GM21447 (cell line): ENCODE measurements around the gene ANKRD10.
"Not testable (repeated sequence)": the region's sequence is repeated elsewhere in the genome, so short reads cannot be mapped to it uniquely, and the experiment has no call there.

ENCODE experiments used
- ATAC-seq: cut with Tn5 transposase; IDR thresholded peaks from one replicate; pipeline ENCODE4 v1.9.1; 2021; ENCODE audit not compliant: unreplicated experiment

The ANKRD10 gene

DNA sequence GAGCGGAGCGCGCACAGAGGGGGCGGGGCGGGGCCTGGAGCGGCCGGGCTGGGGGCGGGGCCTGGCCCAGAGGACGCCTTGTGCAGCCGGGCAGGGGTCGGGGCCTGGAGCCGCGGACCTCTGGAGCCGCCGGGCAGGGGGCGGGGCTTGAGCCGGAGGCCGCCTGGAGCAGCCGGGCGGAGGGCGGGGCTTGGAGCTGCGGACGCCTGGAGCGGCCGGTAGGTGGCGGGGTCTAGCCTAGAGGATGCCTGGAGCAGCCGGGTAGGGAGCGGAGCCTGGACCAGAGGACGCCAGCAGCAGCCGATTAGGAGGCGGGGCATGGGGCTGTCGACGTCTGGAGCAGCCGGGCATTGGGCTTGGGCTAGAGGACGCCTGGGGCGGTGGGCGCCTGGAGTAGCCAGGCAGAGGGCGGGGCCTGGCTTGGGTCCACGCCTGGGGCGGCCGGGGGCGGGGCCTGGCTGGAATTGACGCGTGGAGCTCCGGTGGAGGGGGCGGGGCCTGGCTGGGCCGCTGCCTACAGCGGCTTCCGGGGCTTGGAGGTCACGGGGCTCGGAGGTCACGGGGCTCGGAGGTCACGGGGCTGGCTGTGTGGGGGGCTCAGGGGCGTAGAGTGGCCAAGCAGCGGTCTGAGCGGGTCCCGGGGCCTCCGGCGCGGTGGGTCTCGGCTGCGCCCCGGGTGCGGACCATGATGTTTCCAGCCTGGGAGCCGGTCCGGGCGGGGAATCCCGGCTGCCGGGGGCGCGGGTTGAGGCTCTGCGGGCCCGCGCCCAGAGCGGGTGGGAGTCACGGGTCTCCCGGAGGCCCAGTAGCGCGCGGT is at the start of gene ANKRD10:
TSS of gene ANKRD10 (minus strand) at position 13 of the 817 bp plus-strand sequence. CDS start 135 bp downstream, outside the sequence.
- ATAC-seq: peak; percentile 66

DNA sequence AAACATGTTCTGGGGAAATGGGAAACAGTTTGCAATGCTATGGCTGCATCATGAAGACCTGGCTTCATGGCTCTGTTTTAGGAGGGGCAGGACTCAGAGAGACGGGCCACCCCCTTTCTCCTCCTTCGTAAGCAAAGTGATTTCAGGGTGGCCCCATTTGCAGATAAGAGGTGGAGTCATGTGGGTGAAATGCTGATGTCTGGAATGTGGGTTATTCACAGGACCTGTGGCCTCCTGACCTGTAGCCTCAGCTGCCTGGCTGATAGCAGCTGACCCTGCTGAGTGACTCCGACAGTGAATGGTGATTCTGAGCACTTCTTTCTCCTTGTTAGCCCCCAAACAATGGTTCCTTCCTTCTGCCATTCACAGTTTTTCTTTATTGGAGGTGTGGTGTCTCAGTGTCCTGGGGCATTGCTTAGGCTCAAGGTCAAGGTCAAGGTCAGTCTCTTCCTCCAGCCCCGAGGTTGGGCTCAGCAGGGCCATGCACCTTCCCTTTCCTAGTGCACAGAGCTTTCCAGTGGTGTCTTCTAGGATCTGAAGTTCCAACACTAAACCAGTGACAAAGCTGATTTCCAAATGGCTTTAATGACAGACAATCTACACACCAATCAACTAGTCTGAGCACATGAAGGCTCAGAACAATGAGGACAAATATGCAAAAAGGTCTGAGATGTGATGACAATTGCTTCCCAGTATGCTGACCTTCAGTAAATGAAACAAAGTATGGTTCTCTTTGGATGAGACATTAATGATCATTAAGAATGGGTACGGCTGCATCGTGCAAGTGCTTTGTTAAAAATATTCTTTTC is 49.6 kb upstream of the ANKRD10 start:
- no peak for ATAC-seq

DNA sequence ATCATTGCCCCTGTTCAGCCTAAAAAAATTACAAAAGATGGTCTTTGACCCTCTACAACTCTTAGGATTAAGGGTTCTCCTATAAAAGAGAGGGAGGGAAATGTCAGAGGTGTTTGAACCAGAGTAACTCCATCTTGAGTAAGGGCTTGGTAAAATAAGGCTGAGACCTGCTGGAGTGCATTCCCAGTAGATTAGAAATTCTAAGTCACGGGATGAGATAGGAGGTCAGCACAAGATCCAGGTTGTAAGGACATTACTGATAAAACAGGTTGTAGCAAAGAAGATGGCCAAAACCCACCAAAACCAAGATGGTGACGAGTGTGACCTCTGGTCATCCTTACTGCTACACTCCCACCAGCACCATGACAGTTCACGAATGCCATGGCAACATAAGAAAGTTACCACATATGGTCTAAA is 48.7 kb upstream of the ANKRD10 start:
- no peak for ATAC-seq

GRCh38 chr13:110961959-110962358 is 47.1 kb upstream of the ANKRD10 start:
- ATAC-seq: no peak

GRCh38 chr13:110960204-110960603 is 45.3 kb upstream of the ANKRD10 start:
- ATAC-seq: no peak

DNA sequence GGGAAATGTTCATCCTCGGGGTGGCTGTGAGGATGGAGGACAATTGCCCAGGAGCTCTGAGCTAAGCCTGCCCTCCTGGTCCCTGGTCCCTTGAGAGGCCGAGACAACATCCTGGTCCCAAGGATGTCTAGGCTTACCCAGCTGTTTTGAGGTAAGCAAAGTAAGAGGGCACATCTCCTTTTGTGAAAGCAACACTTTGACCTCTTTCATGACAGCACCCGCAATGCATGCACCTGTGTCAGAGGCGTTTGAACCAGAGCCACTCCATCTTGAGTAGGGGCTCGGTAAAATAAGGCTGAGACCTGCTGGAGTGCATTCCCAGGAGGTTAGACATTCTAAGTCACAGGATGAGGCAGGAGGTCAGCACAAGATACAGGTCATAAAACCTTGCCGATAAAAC is 43.1 kb upstream of the ANKRD10 start:
- ATAC-seq: no peak

- no peak for ATAC-seq
Observed at GRCh38 chr13:110957181-110957884, 42.5 kb upstream of the ANKRD10 start.

DNA sequence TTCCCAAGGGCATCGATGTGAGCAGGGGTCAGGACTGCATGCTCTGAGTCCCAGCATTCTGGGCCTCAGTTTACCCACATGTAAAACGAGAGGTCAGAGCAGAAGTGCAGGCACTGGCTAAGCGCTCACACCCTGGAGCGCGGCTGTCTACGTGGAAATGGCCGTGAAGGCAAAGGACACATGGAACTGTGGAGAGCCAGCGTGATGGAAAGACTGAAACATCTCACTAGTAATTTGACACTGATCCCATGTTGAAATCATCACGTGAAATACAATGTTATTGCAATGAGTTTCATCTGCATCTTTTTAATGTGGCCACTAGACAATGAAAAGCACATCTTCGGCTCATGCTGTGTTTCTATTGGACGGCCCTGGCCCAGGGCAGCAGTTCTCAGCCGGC is 41.3 kb upstream of the ANKRD10 start:
- ATAC-seq: not testable (repeated sequence)

DNA sequence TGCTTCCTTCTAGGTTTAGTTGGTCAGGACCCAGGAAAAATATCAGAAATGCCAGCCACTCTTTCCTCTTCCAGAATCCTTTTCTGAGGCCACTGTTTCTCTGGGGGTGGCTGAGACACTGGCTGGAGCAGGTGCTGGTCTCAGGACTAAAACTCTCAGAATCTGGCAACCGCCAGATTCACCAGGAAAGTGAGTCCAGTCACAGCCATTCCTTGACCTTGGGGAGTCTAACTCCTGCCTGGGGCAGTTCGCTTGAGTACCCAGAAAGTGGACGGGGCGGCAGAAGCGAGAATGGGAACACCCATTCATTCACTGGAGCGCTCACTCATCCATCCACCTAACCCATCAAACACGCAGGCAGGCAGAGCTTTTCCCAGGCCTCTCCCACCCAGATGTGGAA is 40.7 kb upstream of the ANKRD10 start:
- ATAC-seq: not testable (repeated sequence)

DNA sequence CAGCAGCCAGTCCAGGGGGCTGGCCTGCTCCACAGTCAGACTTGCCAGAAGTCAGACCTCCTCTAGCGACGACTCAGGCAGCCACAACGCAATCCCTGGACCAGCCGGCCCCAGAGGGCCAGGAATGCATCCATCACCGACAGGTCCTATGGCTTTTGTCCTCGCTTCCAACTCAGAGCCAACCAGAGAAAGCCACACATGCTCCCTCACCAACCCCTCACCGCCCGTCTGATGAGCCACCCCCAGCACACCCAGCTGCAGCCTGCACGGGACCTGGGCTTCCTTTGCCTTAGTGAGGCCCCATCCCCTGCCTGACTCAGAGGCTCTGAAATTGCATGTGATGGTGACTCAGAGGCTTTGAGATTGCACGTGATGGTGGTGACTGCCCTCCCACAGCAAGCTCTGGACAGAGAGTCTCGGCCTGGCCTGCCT is 40.2 kb upstream of the ANKRD10 start:
- peak; percentile 54 for ATAC-seq

- ATAC-seq: not testable (repeated sequence)
Observed at GRCh38 chr13:110954533-110954920, 39.7 kb upstream of the ANKRD10 start.

- ATAC-seq: no peak
Observed at GRCh38 chr13:110953833-110954532, 39.1 kb upstream of the ANKRD10 start.

DNA sequence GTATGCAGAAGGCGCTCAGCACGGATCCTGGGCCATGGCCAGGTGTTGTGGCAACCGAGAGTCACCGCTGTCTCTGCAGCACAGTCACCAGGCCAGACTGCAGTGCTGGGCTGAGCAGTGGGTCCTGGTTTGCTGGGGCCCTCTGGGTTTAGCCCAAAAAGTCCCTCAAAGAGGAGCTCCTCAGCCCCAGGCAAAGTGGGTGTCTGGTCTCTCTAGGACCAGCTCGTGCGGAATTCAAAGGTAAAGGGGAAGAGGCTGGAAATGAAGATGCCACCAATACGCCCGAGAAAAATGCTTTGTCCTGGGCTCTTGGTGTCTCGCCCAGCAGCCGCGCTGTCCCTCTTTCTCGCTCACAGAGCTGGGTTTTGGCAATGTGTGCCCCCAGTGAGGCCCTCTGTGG is 38.5 kb upstream of the ANKRD10 start:
- ATAC-seq: no peak

- peak; percentile 60 for ATAC-seq
Observed at GRCh38 chr13:110952135-110952534, 37.3 kb upstream of the ANKRD10 start.

DNA sequence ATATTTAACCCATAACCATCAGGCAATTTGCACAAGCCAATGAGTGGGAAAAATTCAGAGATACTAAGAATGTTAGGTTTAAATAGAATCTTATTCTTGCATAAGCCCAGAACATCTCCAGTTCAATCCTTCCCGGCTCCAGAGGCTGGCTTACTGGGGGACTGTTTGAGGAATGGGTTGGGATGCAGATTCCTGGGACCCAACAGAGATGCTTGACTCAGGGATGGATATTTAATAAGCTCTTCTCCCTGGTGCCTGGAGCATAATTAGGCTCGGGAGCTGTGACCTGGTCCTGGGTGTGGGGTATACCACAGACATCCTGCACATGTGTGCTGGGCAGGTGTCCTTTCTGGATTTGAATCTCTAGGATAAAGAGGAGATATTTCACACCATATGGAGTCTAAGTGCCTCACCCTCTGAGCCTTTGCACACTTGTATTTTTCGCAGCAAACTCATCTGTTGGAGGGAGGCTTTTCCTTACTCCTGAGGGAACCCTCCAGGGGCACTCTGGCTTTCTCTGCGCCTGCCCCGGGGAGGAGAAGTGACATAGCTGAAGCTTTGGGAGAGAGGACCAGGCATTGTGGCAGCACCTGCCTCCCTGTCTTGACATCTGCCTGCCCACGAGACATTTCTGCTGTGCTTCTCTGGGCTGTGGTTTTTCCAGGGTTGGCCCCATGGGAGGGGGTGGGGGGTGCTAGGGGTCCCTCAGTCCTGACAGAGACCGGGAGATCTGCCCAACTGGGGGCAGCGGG is 36.1 kb upstream of the ANKRD10 start:
- ATAC-seq: no peak

DNA sequence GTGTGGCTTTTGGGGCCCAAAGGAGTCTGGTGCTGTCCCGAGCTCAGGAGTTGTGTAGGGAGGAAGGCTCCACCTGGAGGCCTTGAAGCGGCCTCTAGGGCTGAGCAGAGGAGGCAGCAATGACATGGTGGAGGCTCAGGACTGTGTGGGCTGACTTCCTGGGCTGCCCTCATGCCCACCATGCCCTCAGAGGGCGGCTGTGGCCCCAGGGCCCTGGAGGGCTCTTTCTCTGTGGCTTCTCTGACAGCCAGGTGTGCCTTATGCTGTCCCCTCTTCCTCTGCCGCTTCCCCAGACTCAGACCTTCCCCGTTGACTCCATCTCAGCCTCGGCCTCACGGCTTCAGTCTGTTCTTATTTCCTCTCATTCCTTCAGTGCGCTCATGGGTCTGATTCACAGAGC is 35.5 kb upstream of the ANKRD10 start:
- no peak for ATAC-seq

DNA sequence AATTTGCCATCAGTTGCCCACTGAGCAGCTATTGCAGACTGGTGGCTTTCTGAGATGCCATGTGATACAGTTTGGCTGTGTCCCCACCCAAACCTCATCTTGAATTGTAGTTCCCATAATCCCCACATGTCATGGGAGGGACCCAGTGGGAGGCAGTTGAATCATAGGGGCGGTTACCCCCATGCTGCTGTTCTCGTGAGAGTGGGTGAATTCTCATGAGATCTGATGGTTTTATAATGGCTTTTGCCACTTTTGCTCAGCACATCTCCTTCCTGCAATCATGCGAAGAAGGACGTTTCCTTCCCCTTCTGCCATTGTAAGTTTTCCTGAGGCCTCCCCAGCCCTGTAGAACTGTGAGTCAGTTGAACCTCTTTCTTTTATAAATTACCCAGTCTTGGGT is 34.8 kb upstream of the ANKRD10 start:
- no peak for ATAC-seq

DNA sequence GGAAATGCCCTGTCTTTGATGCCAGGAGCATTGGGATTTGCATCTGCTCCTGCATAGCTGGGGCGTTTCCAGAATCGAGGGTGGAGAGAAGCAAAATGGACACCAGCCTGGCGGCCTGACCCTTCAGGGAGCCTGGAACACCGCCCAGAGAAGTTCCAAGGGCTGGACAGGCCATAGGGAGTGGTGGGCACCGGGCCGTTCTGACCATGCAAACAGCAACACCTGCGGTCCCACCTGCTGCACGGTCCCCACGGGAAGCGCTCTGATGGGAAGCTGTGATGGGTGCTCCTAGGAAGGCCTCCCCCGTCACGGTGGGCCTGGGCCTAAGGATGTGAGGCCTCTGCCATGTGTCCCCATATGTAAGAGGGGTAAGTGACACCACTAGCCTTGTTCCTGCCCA is 34.2 kb upstream of the ANKRD10 start:
- ATAC-seq: no peak

DNA sequence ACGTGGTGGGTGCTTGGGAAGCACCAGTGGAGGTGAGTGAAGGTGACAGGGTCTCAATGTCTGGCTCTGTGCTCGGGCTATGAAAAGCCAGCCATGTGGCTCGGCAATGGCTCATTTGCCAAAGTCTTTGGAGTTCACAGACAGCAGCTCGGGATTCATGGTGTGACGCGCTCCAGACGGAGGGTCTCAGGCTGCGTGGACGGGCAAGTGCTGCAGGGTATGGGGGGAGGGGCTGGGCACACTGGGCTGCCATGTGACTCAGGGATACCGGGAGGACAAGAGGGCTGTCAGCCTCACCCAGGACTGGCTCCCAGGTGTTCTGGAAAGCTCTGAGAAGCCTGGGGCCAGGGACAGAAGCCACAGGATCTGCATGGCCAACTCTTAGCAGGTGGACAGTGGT is 32.5 kb upstream of the ANKRD10 start:
- ATAC-seq: not testable (repeated sequence)

DNA sequence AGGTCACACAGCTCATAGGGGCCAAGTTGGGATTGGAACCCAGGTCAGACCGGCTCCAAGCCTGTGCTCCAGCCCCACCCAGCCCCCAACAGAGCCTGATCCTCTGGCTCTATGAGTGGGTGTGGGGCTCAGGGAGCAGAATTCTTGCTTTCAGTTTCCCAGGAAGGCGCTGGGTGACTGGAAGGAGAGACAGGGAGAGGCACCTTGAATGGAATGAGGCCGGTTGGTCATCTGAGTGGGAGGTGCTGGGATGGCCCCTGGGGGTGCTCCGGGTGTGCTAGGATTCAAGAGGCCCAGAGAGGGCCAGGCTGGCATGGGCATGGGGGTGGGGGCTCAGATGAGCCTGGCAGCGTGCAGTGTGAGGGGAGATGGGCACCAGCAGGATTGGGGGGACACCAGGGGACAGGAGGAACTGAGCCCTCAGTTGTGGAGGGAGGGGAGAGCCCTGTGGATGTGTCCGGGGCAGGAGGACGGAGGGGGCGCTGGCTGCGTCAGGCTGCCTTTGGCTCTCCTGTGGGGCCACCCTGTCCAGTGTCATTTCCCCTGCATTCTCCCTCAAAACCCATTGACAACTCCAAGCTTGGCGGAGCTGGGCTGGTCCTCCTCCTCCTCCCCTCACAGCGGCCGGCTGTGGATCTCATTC is 31.2 kb upstream of the ANKRD10 start:
- ATAC-seq: no peak
